ENCODE measurements around the gene PLAC8L1.

- TF ChIP-seq CTCF (optimal IDR thresholded peaks at IDR 0.05 in 1 of 3, IDR thresholded peaks at IDR 0.05 in 1 of 3, conservative IDR thresholded peaks at IDR 0.05 in 1 of 3; ENCODE audit: extremely low read depth in 1 of 3, insufficient read depth in 2 of 3, low read length in 3 of 3) = no peak
- TF ChIP-seq EZH2 (IDR thresholded peaks at IDR 0.05; ENCODE audit: low read length) = no peak
Measured at GRCh38 chr5:146055432-146055831, 49.9 kb downstream of the PLAC8L1 start.
